Putamen (tissue), 1 donor: ENCODE data around the gene ST6GAL1.
"Not testable (repeated sequence)": the region's sequence is repeated elsewhere in the genome, so short reads cannot be mapped to it uniquely, and the experiment has no call there.

Experiments used
- DNase-seq: peaks from one replicate; pipeline ENCODE4 v3.0.0-alpha.2; 2016; ENCODE audit warnings: low spot score

The ST6GAL1 gene

DNA sequence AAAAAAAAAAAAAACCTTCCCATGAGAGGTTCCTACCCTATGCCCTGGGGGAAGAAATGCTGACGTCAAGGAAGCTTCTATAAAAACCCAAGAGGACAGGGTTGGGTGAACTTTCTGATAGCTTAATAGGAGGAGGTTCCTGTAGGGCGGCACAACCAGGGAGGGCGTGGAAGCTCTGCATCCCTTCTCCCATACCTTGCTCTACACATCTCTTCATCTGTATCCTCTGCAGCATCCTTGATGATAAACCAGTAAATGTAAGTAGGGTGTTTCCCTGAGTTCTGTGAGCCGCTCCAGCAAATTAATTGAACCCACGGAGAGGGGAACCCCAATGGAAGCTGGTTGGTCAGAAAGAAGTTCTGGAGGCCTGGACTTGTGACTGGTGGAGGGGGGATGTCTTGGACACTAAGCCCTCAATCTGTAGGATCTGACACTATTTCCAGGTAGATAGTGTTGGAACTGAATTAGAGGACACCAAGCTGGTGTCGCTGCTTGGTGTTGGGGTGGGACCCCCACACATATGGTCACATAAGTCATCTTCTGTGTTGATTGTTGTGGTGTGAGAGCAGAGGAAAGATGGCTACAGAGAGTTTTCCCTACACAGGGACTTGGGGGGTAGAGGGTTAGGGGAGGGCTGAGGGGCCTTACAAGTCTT, 91.5 kb downstream of the ST6GAL1 start:
- no peak for DNase-seq

DNA sequence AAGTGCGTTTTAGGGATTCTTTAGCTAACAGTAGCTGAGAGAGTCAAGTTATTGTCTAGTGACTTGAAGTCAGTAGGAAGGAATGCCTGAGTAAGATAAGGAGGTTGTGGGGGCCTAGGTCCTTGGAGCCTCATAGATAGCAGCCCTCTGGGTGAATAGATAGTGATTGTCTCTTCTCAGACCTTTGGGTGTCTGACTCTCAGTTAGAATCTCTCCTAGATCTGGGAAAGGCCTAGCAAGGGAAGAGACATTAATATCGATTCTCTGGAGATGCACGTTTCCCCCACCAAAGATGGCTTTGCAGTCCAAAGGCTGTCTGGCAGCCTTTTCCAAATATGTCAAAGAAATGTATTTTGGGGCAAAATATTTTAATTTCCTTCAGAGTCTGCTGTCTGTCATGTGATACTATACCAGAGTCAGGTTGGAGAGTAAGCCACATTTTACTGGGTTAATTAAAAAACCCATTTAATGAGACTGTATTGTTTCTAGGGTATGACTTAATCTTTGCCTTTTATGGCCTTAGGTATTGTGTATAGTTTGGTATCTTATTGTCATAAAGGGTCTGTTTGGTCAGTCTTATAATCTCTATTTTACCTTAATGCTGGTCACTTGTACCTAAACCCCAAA, 92.2 kb downstream of the ST6GAL1 start:
- no peak for DNase-seq

DNA sequence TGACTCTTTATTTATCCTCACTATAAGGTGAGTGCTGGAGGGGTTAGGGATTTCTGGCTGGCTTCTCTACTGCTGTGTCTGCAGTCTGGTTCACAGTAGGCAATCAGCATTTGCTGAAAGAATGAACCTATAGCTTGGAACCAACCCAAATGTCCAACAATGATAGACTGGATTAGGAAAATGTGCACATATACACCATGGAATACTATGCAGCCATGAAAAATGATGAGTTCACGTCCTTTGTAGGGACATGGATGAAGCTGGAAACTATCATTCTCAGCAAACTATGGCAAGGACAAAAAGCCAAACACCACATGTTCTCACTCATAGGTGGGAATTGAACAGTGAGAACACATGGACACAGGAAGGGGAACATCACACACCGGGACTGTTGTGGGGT, 93.0 kb downstream of the ST6GAL1 start:
- not testable (repeated sequence) for DNase-seq

DNA sequence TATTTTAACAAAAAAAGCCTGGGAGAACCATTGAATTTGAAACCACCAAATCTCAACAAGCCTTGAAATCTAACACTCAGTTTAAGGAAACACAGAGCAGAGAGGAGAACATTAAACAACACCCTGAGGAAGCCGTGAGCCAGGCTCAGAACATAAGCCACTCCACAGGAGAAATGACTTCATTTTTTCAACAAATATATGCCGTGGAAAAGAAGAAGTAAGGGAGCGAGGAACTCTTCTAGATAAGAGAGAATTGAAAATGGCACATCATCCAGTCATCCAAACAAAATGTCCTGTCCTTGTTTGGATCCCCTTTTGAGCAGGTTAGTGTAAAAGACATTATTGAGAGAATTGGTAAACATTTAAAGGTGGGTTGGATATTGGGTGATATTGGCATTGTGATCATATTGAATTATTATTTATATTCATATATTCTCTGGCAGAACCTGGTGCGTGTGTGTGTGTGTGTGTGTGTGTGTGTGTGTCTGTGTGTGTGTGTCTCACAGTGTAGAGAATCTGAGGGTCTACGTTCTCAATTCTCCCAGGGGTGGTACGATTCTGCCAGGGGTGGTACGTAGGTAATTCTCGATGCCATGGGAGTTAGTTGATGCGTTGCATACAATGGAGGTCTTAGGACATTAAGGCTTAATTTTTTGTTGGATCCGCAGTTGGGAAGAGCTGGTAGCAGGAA, 94.4 kb downstream of the ST6GAL1 start:
- no peak for DNase-seq

DNA sequence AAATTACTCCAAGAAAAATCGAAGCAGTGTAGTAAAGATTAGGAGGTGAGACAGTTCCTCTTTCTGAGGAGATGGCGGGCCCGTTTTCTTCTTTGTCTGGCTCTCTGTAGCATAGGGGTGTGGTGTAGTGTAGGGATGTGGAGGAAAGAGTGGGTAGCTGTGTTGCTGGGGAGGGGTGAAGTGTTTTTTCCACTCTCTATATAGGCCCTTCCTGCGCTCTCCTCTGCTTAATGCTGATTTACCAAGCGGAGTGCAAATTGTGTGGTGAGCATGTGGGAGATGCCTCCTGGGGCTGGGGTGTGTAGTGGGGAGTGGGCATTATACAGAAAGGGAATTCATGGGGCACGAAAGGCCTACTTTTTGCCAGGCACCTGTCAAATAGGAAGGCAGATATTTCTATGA, 94.9 kb downstream of the ST6GAL1 start:
- DNase-seq = no peak

DNA sequence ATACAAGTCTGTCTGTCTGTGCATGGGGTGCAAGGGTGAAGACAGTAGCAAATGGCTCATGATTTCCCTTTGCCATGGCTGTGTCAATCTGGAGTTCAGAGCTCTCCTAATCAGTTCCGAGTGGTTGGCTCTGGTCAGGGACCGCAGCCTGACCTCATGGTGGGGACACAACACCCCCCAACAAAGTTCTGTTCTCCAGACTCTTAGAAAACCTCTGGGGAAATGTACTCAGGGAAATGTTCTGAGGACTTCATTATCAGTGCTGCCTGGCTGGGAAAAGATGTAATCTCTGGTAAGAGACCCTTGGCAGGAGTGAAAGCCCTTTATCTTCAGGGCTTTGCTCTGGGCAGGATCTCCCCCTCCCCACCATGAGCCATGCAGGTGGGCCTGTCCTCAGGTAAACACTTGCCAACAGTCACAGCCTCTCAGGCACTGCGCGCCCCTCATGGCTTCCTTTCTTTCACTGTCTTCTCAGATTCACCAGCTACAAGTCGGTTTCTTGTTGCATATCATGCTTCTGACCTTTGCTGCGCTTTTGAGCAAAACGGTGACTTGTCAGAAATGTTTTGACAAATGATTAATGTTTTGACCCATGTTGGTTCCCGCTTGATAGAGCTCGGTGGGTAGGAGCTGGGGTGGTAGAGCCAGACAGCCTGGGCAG, 95.5 kb downstream of the ST6GAL1 start:
- DNase-seq = no peak

DNA sequence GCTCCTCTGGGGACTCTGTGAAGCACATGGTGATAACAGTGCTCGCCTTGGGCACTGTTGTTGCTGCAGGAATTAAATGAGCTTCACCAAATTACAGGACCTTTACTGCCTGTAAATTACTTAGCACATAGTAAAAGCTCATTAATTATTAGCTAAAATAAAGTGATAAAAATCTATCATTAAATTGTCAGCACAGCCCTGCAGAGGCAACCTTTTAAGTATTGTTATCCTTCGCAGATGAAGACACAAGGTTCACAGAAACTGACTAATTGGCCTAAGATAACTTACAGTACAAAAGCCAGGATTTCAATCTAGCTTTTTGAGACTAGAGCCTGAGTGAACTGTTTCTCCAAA, 96.0 kb downstream of the ST6GAL1 start:
- no peak for DNase-seq

DNA sequence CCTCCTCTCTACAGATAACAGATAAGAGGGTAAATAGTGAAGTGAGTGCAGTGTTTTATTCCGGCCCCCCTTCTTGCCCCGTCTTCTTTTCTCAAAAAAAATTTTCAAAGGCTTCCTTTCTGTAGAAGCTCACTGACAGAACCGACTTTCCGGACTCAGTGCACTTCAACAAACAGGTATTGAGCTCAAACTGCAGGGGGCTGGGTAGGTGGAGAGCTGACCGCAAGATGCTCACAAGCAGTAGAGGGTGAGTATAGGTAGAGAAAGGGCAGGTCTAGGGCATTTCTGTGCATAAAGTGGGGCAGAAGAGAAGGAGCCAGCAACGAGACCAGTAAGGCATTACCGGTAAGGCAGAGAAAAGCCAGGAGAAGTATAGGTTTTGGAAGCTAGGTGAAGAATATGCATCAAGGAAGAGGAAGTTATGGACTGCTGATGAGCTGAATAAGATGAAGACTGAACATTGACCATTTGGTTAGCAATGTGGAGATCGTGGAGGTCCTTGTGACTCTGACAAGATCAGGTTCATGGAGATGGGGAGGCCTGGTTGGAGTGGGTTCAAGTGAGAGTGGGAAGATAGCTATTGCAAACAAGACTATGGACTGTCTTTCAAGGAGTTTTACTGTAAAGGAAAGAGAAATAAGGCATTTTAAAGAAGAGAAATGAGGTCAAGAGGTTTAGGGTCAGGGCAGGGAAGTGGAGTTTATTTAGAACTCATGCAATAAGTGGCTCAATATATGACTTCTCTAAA, 97.4 kb downstream of the ST6GAL1 start:
- no peak for DNase-seq

DNA sequence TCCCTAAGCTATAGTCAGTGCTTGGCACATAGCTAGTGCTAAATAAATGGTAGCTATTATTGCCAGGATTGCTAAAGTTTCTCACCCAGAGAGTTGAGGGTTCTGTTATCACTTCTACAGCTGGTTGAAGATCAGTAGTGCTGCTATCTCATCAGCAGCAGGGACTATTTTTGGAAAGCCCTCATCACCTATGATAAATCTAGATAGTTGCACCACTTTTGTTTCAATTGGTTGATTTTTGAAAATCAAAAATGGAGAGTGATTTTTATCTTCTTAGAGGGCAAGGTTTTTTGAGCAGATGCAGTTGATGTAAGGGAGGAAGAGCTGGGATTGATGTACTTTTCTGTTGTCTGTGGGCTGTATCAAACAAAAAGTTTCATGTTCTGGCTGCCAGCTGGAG, 101.6 kb downstream of the ST6GAL1 start:
- DNase-seq = no peak

DNA sequence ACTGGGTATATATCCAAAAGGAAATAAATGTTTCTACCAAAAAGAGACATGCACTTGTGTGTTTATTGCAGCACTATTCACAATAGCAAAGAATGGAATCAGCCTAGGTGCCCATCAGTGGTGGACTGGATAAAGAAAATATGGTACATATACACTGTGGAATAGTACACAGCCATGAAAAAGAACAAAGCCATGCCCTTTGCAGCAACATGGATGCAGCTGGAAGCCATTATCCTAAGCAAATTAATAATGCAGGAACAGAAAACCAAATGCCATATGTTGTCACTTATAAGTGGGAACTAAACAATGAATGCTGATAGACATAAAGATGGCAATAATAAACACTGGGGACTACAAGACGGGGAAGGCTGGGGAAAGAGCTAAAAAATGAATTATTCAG, 106.1 kb downstream of the ST6GAL1 start:
- no peak for DNase-seq

DNA sequence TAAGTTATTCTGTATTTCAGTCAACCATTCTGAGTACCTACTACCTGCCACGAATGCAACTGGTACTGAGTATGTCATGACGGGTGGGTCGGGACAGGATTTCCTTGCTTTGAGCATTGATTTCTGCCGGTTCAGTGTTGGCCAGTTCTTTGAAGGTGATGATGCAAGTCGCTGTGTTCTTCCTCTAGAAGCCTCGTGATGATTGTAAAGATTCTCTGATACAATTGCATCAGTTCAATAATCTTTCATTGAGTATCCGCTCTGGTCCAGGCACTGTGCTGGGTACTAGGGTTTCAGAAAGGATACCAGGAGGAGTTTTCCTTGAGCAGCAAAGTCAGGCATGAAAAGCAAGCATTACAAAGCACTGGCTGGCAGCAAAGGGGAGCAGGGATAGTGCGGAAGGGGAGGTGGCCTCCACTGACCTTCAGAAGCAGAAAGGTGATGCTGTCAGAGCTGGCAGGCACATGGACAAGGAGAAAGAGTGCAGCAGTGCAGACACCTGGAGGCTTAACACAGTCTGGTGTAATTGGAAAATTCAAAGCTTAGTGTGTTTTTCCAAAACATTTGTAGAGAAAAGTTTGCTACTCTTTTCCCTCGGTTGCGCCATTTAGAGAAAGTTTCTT, 108.9 kb downstream of the ST6GAL1 start:
- no peak for DNase-seq

DNA sequence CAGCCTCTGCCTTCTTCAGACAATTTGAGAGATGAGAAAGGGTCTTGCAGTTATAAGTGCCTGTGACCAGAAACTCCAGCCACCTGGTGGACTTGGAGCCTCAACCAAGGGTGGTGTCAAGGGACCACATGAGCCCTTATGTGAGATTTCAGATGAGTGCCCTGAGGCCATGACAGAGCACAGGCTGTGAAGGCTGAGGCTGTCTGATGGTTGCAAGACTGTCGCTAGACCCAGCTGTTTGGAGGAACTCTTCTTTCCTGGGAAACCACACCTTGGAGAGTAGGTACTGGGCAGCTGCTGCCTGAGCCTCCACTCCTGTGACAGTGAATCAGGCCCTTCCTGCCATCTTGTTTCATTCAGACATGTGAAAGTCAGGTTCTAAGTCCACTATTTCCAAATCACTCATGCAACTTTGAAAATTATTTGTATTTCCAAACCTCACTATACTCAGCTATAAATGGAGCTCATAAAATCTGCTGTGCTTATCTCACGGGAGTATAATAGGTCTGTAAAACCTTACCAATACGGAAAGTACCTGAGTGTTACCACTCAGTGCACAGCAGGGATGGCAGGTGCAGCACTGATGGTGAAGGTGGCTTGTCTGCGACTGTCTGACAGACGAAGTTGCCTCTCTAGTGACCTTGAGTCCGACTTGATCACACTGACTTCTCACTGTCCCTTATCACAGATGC, 109.5 kb downstream of the ST6GAL1 start:
- no peak for DNase-seq

DNA sequence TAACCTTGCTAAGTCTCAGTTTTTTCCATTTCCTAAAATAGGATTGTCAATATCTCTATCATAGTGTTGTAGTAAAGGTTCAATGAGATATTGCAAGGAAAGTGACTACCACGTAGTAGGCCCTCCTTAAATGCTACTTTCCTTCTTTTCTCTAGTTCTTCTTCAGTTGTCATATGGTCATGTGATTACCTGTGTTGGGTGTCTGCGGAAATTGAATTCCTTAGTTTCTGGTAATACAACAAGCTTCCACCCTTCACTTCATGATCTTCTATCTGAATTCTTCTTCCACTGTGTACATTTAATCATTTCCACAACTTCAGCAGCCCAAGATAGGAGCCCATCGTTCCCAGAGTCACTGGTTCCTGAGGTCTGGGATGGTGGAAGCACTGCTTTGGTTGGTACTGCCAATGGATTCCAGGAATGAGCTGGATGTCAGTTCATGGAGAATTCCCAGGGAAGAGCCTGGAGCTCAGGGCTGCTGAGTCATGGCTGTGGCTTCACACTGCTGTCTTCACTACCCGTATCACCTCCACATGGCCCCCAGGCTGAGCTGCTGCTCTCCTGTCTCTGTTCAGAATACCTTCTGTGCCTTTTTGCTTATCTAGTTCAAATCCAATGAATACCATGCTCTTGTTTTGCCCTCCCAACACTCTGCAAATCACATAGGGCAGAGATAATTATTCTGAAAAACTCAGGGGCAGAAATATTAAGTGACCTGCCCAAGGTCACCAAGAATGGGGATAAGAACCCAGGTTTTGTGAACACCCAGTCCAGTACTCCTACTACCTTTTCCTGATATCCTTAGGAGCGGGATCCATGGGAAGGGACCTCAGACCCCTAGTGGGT, 110.4 kb downstream of the ST6GAL1 start:
- DNase-seq = no peak

DNA sequence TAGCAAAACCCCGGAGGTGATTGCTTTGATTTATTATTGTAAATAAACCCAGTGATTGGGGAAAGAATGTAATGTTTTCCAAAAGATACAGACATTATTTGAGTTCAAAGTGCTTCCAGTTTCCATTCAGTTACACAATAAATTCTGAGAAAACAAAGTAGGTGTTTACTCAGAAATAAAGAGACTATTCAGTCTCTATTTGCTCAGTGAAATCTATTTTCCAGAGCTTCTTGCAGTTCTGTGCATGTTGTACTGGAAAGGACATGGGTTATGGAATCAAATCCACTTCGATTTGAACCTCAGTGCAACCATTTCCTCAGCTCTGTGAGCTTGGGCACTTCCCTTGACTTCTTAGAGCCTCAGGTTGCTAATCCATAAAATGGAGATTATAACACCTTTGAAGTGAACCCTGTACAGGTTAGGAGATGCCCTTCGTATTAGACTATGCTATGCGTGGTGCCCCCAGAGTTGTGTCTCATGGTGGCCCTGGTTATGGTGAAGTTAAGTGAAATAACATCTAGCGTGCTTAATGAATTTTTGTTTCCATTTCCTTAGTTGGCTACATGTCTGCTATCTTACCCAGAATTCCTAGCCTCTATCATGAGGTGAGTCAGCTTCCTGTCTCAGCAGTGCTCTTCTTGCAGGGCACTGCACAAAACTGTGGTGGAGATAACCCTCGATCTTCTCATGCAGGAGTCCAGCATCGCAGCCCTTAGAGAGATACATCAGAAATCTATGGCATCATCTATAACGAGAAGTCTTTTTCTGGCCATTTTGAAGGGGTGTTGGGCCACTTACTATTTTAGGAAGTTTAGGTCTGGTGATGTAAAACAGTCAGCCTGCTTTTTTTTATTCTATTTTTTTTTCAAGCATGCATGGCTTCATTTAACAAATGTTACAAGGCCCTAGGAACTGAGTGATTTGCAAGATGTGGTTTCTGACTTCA, 111.3 kb downstream of the ST6GAL1 start:
- no peak for DNase-seq

DNA sequence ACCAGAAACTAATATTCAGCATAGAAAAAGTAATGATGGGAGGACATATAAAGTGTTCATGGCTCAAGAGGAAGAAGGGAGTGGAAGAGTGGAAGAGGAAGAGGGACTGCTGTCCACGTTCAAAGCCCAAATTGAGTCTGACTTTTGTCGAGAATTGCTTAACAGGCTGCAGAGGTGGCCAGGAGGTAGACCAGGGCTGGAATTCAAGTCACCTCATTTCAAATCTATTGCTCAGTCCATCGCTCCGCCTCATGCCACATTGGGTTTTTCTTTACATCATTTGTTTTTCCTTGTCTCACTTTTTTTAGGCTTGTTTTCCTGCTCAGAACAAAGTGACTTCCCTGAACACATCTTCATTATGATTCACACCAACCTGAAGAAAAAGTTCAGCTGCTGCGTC, 112.0 kb downstream of the ST6GAL1 start:
- DNase-seq = no peak

DNA sequence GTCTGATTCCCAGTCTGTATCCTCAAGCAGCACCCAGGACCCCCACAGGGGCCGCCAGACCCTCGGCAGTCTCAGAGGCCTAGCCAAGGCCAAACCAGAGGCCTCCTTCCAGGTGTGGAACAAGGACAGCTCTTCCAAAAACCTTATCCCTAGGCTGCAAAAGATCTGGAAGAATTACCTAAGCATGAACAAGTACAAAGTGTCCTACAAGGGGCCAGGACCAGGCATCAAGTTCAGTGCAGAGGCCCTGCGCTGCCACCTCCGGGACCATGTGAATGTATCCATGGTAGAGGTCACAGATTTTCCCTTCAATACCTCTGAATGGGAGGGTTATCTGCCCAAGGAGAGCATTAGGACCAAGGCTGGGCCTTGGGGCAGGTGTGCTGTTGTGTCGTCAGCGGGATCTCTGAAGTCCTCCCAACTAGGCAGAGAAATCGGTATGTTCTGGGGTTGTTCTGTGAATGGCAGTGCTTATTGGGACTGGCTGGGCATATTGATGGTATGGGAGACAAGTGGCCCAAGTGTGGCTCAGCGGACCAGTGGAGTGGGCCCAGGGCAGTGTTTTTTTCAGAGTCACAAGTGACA, 112.6 kb downstream of the ST6GAL1 start:
- no peak for DNase-seq

DNA sequence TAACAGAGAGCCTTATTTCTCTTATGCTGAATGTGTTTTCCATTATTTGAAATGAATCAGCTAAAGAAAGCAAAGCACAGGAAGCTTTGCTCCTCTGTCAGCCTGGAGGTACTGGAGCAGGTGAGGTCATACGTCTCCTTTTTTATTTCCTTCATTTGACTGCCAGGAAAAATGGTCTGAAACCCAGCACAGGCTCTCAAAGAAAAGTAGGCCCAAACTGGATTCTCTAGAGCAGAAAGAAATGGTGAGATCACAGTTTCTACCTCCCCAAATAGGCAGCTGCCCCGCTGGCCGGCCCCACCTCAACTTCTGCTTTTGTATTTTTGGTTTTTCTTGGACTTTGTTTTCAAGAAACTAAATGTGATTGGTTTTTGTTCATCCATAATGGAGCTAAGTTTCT, 113.9 kb downstream of the ST6GAL1 start:
- DNase-seq = no peak

DNA sequence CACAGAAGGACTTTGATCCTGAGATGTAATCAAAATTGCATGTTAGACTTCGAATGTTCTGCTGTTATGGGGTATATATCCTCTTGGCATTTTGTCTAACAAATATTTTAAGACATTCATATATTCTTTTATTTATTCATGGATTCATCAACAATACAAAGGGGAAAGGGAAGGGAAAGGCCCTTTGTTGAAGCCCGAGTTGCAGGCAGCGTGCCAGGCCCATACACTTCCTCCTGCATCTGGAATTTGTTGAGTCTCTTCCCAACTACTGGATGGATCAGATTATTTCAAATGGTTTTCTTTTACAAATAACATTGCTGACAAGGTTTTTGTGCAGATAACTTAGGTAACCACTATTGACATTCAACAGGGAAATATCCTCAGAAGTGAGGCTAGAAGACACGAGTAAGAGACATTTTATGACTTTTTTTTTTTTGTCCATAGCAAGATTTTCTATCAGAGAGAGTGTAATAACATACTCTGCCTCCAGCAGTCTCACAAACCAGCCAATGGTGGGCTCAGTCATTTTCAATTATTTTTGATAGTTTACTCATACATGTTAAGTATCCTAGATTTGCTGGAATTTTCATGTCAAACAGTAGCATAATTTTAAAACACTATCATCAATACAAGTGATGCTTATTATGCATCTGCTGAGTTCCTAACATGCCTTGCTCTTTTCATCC, 114.7 kb downstream of the ST6GAL1 start:
- no peak for DNase-seq
